NCI-H2029 treated with DMSO at 0.1 percent for 48 hours (cell line): ENCODE data around the gene GLYAT.

Experiments used
- DNase-seq: peaks from one replicate; lab custom pipeline; 2025; lab: John Stamatoyannopoulos, UW

GLYAT gene

GRCh38 chr11:58676563-58677135 is 55.1 kb downstream of the GLYAT start:
- no peak for DNase-seq

- peak; percentile 30 for DNase-seq
These were observed 56.2 kb downstream of the GLYAT start for GRCh38 chr11:58675334-58676155.

GRCh38 chr11:58674609-58675008 is 57.1 kb downstream of the GLYAT start:
- DNase-seq: peak; percentile 5

- no peak for DNase-seq
These were observed 59.6 kb downstream of the GLYAT start for GRCh38 chr11:58671983-58672633.

- DNase-seq: no peak
These were observed 71.7 kb downstream of the GLYAT start for GRCh38 chr11:58659910-58660570.

- DNase-seq: no peak
These were observed 72.3 kb downstream of the GLYAT start for GRCh38 chr11:58659404-58659803.
